Heart right ventricle (tissue), 16 donors: ENCODE measurements around the gene ALAD. TPM values are rescaled to one million over a fixed set of nuclear protein-coding genes. Genes with fewer than 3 reads are reported as not detected.

Experiments used
- ATAC-seq, 8 donors: fragments of 200-7000 bp; cut with Tn5 transposase; one replicate each; pipeline ENCODE4 v1.9.1; 2020; ENCODE audit warnings: mild to moderate bottlenecking in 8 of 8, moderate library complexity in 8 of 8, moderate number of reproducible peaks in 1 of 8
- DNase-seq, 2 donors: peaks; one replicate each; pipeline ENCODE4 v3.0.0-alpha.2; 2020
- H3K27ac ChIP-seq, 10 donors: fragments of 200-600 bp; sonication (generic) in 2 of 10; one replicate each; pipeline versions ENCODE4 v1.5.0 to v1.8.0; 2020 to 2022; ENCODE audit warnings: mild to moderate bottlenecking in 3 of 10
- H3K27me3 ChIP-seq, 7 donors: fragments of 200-600 bp; one replicate each; pipeline ENCODE4 v1.8.0; 2021 to 2022; ENCODE audit warnings: mild to moderate bottlenecking in 2 of 7
- H3K36me3 ChIP-seq, 9 donors: fragments of 200-600 bp; sonication (generic) in 1 of 9; one replicate each; pipeline versions ENCODE4 v1.5.0 to v1.8.0; 2020 to 2022; ENCODE audit warnings: mild to moderate bottlenecking in 2 of 9
- H3K4me1 ChIP-seq, 9 donors: fragments of 200-600 bp; sonication (generic) in 1 of 9; one replicate each; pipeline versions ENCODE4 v1.5.0 to v1.8.0; 2020 to 2022; ENCODE audit warnings: mild to moderate bottlenecking in 4 of 9
- H3K4me3 ChIP-seq, 10 donors: fragments of 200-600 bp; sonication (generic) in 2 of 10; one replicate each; pipeline versions ENCODE4 v1.5.0 to v1.8.0; 2020 to 2022; ENCODE audit warnings: mild to moderate bottlenecking in 7 of 10, moderate library complexity in 2 of 10
- H3K9me3 ChIP-seq, 11 donors: fragments of 200-600 bp in 10 of 11; sonication (generic) in 2 of 11; one replicate each; pipeline versions ENCODE4 v1.5.0 to v1.8.0; 2013 to 2022; ENCODE audit warnings: mild to moderate bottlenecking in 2 of 11, control low read depth in 1 of 11, moderate library complexity in 1 of 11
- WGBS, 2 donors: extraction: QIAGEN DNeasy Blood & Tissue Kit; methylation state at CpG; one replicate each; pipeline ENCODE4 v1.1.7; 2013; ENCODE audit warnings: inconsistent platforms in 1 of 2; 5-methylcytosine and 5-hydroxymethylcytosine counted together
- intact Hi-C, 10 donors: fragments of 100-400 bp; cut with DNase I; formaldehyde crosslinking; loops; one replicate each; pipeline versions ENCODE4 v1.11.1 to v1.14.2; 2022
- polyA plus RNA-seq, 2 donors: library from polyadenylated mRNA; stranded (reverse); fragments of 200-250 nt; gene quantifications; one replicate each; pipeline ENCODE4 v1.2.3, GENCODE V29; 2013
- total RNA-seq, 10 donors: library from RNA; stranded (reverse); fragmentation: NEBNext Ultra II Directional in 3 of 10; extraction: Animal tissue kit (Norgen Biotek cat#: 25700) in 3 of 10; gene quantifications; one replicate each; pipeline versions ENCODE4 v1.2.1 to v1.2.4, GENCODE V29; 2021 to 2023
- TF ChIP-seq, protein P1 (sequence below), 9 donors: fragments of 200-600 bp; sonication (generic) in 2 of 9; IDR thresholded peaks; one replicate each; pipeline versions ENCODE4 v1.5.0 to v1.8.0; 2021 to 2022; ENCODE audit warnings: antibody characterized with exemption in 9 of 9, mild to moderate bottlenecking in 5 of 9, moderate library complexity in 1 of 9
- donor health status: Arrhythmogenic right ventricular cardiomyopathy.
- donor health status: ischemic (EF 13 %, LVEDD 7.1; RV severe dilation, severe dysfunction).
- donor health status: healthy with polysubstance abuse.
- donor health status: DM: no; HTN: yes; CAD: no.
- donor health status: DM: no; HTN: no; CAD: no.
- donor health status: ischemic (EF 25% LVEDD 6.9; RV normal size, moderate dysfunction).
- donor health status: ischemic (EF 25% LVEDD 5.7; RV mildly dilated, moderate dysfunction).
- donor health status: healthy.
- donor health status: DM: yes; HTN: yes; CAD: no.
- donor health status: Ischemic cardiomyopathy.
- donor health status: ischemic (EF 35%, LVEDD 5.7; RV mildly dilated, moderate dysfunction).
- donor health status: nonischemic (EF 11% LVEDD 7.7; RV severe dilation, severe dysfunction).
- donor health status: DM: yes; HTN: yes; CAD: no.
- donor health status: PGD.
- donor health status: ischemic (EF 29% LVEDD 5.4; RV normal size, mild dysfunction).
- donor health status: nonischemic (EF 23%, LVEDD 6.1; RV moderate dilation, normal function).

Gene ALAD
- total and polyA plus RNA-seq, 12 donors = 48.4 to 239 (median 93.2) TPM

GRCh38 chr9:113343732-113344231, 57.3 kb downstream of the ALAD start:
- Histone ChIP-seq H3K36me3 (no peaks in the 10 kb centered on the region), H3K4me1 (peaks cover 0 to 30% (median 21%) of the 10 kb centered on the region in 9 donors), H3K9me3 (no peaks in the 10 kb centered on the region), H3K27me3 (no peaks in the 10 kb centered on the region), H3K4me3 (no peak overlapping the region), H3K27ac (peak overlapping the region; percentile 61 to 91 (median 82))
- DNase-seq (peak; percentile 56 to 91), ATAC-seq (peak; percentile 69 to 94 (median 86))
- TF ChIP-seq, protein P1, sequence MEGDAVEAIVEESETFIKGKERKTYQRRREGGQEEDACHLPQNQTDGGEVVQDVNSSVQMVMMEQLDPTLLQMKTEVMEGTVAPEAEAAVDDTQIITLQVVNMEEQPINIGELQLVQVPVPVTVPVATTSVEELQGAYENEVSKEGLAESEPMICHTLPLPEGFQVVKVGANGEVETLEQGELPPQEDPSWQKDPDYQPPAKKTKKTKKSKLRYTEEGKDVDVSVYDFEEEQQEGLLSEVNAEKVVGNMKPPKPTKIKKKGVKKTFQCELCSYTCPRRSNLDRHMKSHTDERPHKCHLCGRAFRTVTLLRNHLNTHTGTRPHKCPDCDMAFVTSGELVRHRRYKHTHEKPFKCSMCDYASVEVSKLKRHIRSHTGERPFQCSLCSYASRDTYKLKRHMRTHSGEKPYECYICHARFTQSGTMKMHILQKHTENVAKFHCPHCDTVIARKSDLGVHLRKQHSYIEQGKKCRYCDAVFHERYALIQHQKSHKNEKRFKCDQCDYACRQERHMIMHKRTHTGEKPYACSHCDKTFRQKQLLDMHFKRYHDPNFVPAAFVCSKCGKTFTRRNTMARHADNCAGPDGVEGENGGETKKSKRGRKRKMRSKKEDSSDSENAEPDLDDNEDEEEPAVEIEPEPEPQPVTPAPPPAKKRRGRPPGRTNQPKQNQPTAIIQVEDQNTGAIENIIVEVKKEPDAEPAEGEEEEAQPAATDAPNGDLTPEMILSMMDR (IDR thresholded peaks at IDR 0.05) = no peak
- intact Hi-C loops = loop anchor here in 4 of 10 donors (5.0 kb wide), 3 partner anchors 34 to 59 kb away; partner anchors contain the start of genes ALAD (in 2 of the 4) and HDHD3 (in 1 of the 4)
- WGBS, 2 donors = 17 to 28% methylated on average over 1 of the region's 1 CpG

GRCh38 chr9:113341712-113342410, 59.2 kb downstream of the ALAD start:
- no peak for DNase-seq
- Histone ChIP-seq H3K36me3 (no peaks in the 10 kb centered on the region), H3K4me1 (peaks cover 0 to 31% (median 22%) of the 10 kb centered on the region in 9 donors), H3K9me3 (no peaks in the 10 kb centered on the region), H3K4me3 (no peak overlapping the region), H3K27me3 (no peaks in the 10 kb centered on the region), H3K27ac (no peak overlapping the region)
- intact Hi-C loops = loop anchor here in 5 of 10 donors (2.0 to 5.0 kb wide), 4 partner anchors 35 to 60 kb away; partner anchors contain the start of genes ALAD (in 3 of the 5) and HDHD3 (in 1 of the 5)
- TF ChIP-seq, protein P1 (IDR thresholded peaks at IDR 0.05) = no peak
- no peak for ATAC-seq
- 69 to 72% methylated on average over 9 of the region's 9 CpGs for WGBS, 2 donors

- Histone ChIP-seq H3K27ac (peak within 1 kb of the TSS; percentile 53 to 88 (median 78)), H3K27me3 (no peaks in the 10 kb centered on the region), H3K36me3 (peaks cover 0 to 5% (median 0%) of the 10 kb centered on the region in 9 donors), H3K4me1 (peaks cover 0 to 31% (median 22%) of the 10 kb centered on the region in 9 donors), H3K9me3 (no peaks in the 10 kb centered on the region), H3K4me3 (peak within 1 kb of the TSS; percentile 62 to 97 (median 75))
- TF ChIP-seq, protein P1 (IDR thresholded peaks at IDR 0.05) = peak in 2 of 9 donors; percentile 15
- ATAC-seq (peak; percentile 89 to 95 (median 92)), DNase-seq (peak; percentile 86 to 88)
- intact Hi-C loops = loop anchor here in 5 of 10 donors (2.0 to 5.0 kb wide), 4 partner anchors 37 to 62 kb away; partner anchors contain the start of genes ALAD (in 3 of the 5) and HDHD3 (in 1 of the 5)
- 1% methylated on average over 46 of the region's 46 CpGs for whole genome bisulfite sequencing, 2 donors
Observed at GRCh38 chr9:113340011-113340699, 60.9 kb downstream of the ALAD start, which contains the start of gene WDR31. WDR31 (minus strand) TSS chr9:113340275; CDS start chr9:113332022, 8,253 bp downstream.

GRCh38 chr9:113337714-113338113, 63.4 kb downstream of the ALAD start:
- Histone ChIP-seq H3K36me3 (peaks cover 0 to 5% (median 0%) of the 10 kb centered on the region in 9 donors), H3K27me3 (no peaks in the 10 kb centered on the region), H3K4me3 (no peak overlapping the region), H3K9me3 (no peaks in the 10 kb centered on the region), H3K27ac (no peak overlapping the region), H3K4me1 (peaks cover 0 to 17% (median 12%) of the 10 kb centered on the region in 9 donors)
- 89 to 93% methylated on average over 2 of the region's 2 CpGs for WGBS, 2 donors
- TF ChIP-seq, protein P1 (IDR thresholded peaks at IDR 0.05) = no peak
- ATAC-seq (no peak), DNase-seq (no peak)
- intact Hi-C loops = no loop called here
